Stimulated activated CD8-positive, alpha-beta memory T cell treated with anti-CD3 and anti-CD28 coated beads, Interleukin-12 subunit alpha, Interleukin-12 subunit beta, amount 100 ng/mL, for 1 hour (primary cell): ENCODE measurements around the gene DUS1L.

Experiments used
- DNase-seq: peaks from one replicate; pipeline ENCODE4 v3.0.0-alpha.2; 2020; ENCODE audit warnings: low read depth

The DUS1L gene

GRCh38 chr17:82087961-82088837 lies 22.6 kb upstream of the DUS1L start:
- DNase-seq, result no peak

- no peak for DNase-seq
Observed at GRCh38 chr17:82086941-82087906, 21.6 kb upstream of the DUS1L start.

GRCh38 chr17:82085931-82086764 lies 20.5 kb upstream of the DUS1L start:
- DNase-seq, result no peak

- DNase-seq, result no peak
Observed at GRCh38 chr17:82085031-82085861, 19.6 kb upstream of the DUS1L start.

GRCh38 chr17:82084373-82085030 lies 18.9 kb upstream of the DUS1L start:
- DNase-seq, result no peak

- DNase-seq, result no peak
Observed at GRCh38 chr17:82083533-82084359, 18.1 kb upstream of the DUS1L start.

- DNase-seq, result no peak
Observed at GRCh38 chr17:82083009-82083408, 17.4 kb upstream of the DUS1L start.

GRCh38 chr17:82082456-82082855 lies 16.9 kb upstream of the DUS1L start:
- DNase-seq, result no peak

- DNase-seq, result no peak
Observed at GRCh38 chr17:82081966-82082365, 16.4 kb upstream of the DUS1L start.

- DNase-seq, result no peak
Observed at GRCh38 chr17:82081546-82081945, 15.9 kb upstream of the DUS1L start.

GRCh38 chr17:82080789-82081464 lies 15.3 kb upstream of the DUS1L start:
- DNase-seq, result no peak

- no peak for DNase-seq
Observed at GRCh38 chr17:82080048-82080788, 14.6 kb upstream of the DUS1L start.

GRCh38 chr17:82079001-82079677 lies 13.5 kb upstream of the DUS1L start:
- no peak for DNase-seq

GRCh38 chr17:82078433-82078832 lies 12.8 kb upstream of the DUS1L start:
- no peak for DNase-seq

- DNase-seq, result no peak
Observed at GRCh38 chr17:82077617-82078358, 12.2 kb upstream of the DUS1L start.

GRCh38 chr17:82076785-82077591 lies 11.4 kb upstream of the DUS1L start:
- no peak for DNase-seq
